ENCODE measurements around the gene DNMT1. TPM values are rescaled to one million over a fixed set of nuclear protein-coding genes. Genes with fewer than 3 reads are reported as not detected.
"Not testable (repeated sequence)": the region's sequence is repeated elsewhere in the genome, so short reads cannot be mapped to it uniquely, and the experiment has no call there.

The DNMT1 gene
- total RNA-seq, 1 experiment from 2014 or later, result 117 TPM

GRCh38 chr19:10203686-10204085 is 8.9 kb upstream of the DNMT1 start:
- Histone ChIP-seq H3K9me3 (ENCODE audit: insufficient read depth, low read depth) (peaks cover 11% of the 10 kb centered on the region; the same call in 1 of the 2 replicates), H3K4me1 (replicated peaks; ENCODE audit: insufficient read depth) (peaks cover 35% of the 10 kb centered on the region), H3K27ac (peak overlapping the region; percentile 96), H2AFZ (no peak overlapping the region), H3K36me3 (ENCODE audit: low read depth) (no peaks in the 10 kb centered on the region), H3K79me2 (ENCODE audit: low read depth) (no peaks in the 10 kb centered on the region), H4K20me1 (ENCODE audit: insufficient read depth) (no peaks in the 10 kb centered on the region), H3K4me3 (no peak overlapping the region), H3K4me2 (peak overlapping the region; percentile 69), H3K9me2 (ENCODE audit: insufficient read depth) (no peaks in the 10 kb centered on the region), H3F3A (ENCODE audit: insufficient read depth, low read depth) (peaks cover 45% of the 10 kb centered on the region), H3K27me3 (ENCODE audit: insufficient read depth, low read depth) (no peaks in the 10 kb centered on the region)
- intact Hi-C loops (cut with micrococcal nuclease; ENCODE audit: unreplicated experiment), result no loop called here
- no TSS peak for BruUV-seq (replicated peaks)
- ChIA-PET CTCF (interaction anchor here (1.0 kb wide), 1 partner anchor 11 kb away, joined by 17 read pairs; no protein-coding TSS in a partner anchor), POLR2A (ENCODE audit: unreplicated experiment) (no interaction called here)
- TF ChIP-seq CTCF (conservative IDR thresholded peaks at IDR 0.05), result no peak
- no peak for TF ChIP-seq EZH2 (IDR thresholded peaks at IDR 0.05; ENCODE audit: low read depth)
- DNase-seq, result peak in 1 of 2 experiments; percentile 35

- no peaks in the 10 kb centered on the region for H3K79me2 ChIP-seq (ENCODE audit: low read depth)
- H3K27me3 ChIP-seq (ENCODE audit: insufficient read depth, low read depth), result no peaks in the 10 kb centered on the region
- no peak overlapping the region for H3K27ac ChIP-seq
- ChIA-PET CTCF (no interaction called here), POLR2A (ENCODE audit: unreplicated experiment) (no interaction called here)
- no peak overlapping the region for H3K4me3 ChIP-seq
- H3F3A ChIP-seq (ENCODE audit: insufficient read depth, low read depth), result peaks cover 34% of the 10 kb centered on the region
- no peak for TF ChIP-seq EZH2 (IDR thresholded peaks at IDR 0.05; ENCODE audit: low read depth)
- no peak for TF ChIP-seq CTCF (conservative IDR thresholded peaks at IDR 0.05)
- H3K4me2 ChIP-seq, result no peak overlapping the region
- no peak overlapping the region for H2AFZ ChIP-seq
- DNase-seq, result no peak
- BruUV-seq (replicated peaks), result no TSS peak
- no peaks in the 10 kb centered on the region for H3K9me3 ChIP-seq (ENCODE audit: insufficient read depth, low read depth)
- H4K20me1 ChIP-seq (ENCODE audit: insufficient read depth), result no peaks in the 10 kb centered on the region
- H3K9me2 ChIP-seq (ENCODE audit: insufficient read depth), result no peaks in the 10 kb centered on the region
- H3K36me3 ChIP-seq (ENCODE audit: low read depth), result no peaks in the 10 kb centered on the region
- intact Hi-C loops (cut with micrococcal nuclease; ENCODE audit: unreplicated experiment), result no loop called here
- H3K4me1 ChIP-seq (replicated peaks; ENCODE audit: insufficient read depth), result peaks cover 26% of the 10 kb centered on the region
Measured at GRCh38 chr19:10201176-10201575, 6.4 kb upstream of the DNMT1 start.

DNA sequence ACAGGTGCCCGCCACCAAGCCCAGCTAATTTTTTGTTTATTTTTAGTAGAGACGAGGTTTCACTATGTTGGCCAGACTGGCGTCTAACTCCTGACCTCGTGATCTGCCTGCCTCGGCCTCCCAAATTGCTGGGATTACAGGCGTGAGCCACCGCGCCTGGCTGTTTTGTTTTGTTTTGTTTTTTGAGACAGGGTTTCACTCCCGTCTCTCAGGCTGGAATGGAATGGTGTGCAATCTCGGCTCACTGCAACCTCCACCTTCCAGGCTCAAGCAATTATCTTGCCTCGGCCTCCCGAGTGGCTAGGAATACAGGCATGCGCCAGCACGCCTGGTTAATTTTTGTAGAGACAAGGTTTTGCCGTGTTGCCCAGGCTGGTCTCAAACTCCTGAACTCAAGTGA is 5.3 kb upstream of the DNMT1 start:
- POLR2A ChIA-PET (ENCODE audit: unreplicated experiment); H3K36me3 ChIP-seq (ENCODE audit: low read depth); H3K27ac ChIP-seq; H3K27me3 ChIP-seq (ENCODE audit: insufficient read depth, low read depth); H3K9me2 ChIP-seq (ENCODE audit: insufficient read depth); H3K79me2 ChIP-seq (ENCODE audit: low read depth); H3K4me2 ChIP-seq; H4K20me1 ChIP-seq (ENCODE audit: insufficient read depth); H3K4me3 ChIP-seq; CTCF ChIA-PET; BruUV-seq (replicated peaks); intact Hi-C loops (cut with micrococcal nuclease; ENCODE audit: unreplicated experiment); H3K9me3 ChIP-seq (ENCODE audit: insufficient read depth, low read depth); DNase-seq; H2AFZ ChIP-seq: not testable (repeated sequence)
- Histone ChIP-seq H3F3A (ENCODE audit: insufficient read depth, low read depth) (peaks cover 23% of the 10 kb centered on the region), H3K4me1 (replicated peaks; ENCODE audit: insufficient read depth) (peaks cover 21% of the 10 kb centered on the region)

DNA sequence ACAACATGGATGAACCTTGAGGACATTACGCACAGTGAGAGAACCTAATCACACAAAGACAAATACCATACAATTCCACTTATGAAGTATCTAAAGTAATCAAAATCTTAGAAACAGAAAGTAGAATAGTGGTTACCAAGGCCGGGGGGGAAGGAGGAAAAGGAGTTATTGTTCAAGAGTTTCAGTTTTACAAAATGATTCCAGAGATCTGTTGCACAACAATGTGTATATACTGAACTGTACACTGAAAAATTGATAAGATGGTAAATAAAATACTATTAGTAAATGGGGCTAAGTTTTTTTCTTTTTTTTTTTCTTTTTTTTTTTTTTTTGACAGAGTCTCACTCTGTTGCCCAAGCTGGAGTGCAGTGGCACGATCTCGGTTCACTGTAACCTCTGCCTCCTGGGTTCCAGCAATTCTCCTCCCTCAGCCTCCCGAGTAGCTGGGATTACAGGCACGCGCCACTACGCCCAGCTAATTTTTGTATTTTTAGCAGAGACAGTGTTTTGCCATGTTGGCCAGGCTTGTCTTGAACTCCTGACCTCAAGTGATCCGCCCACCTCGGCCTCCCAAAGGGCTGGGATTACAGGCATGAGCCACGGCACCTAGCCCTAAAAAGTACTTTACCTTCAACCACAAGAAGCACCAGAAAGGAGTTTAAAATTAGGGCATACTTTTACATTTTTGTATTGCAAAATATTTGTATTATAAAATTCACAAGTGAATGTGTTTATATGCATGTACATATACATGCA is 4.3 kb upstream of the DNMT1 start:
- H3K4me3 ChIP-seq; POLR2A ChIA-PET (ENCODE audit: unreplicated experiment); H3K27me3 ChIP-seq (ENCODE audit: insufficient read depth, low read depth); intact Hi-C loops (cut with micrococcal nuclease; ENCODE audit: unreplicated experiment); H3K27ac ChIP-seq; H3K4me2 ChIP-seq; H4K20me1 ChIP-seq (ENCODE audit: insufficient read depth); H3K9me2 ChIP-seq (ENCODE audit: insufficient read depth); H3K9me3 ChIP-seq (ENCODE audit: insufficient read depth, low read depth); H3K79me2 ChIP-seq (ENCODE audit: low read depth); H2AFZ ChIP-seq; DNase-seq; H3K36me3 ChIP-seq (ENCODE audit: low read depth); BruUV-seq (replicated peaks): not testable (repeated sequence)
- CTCF ChIA-PET, result interaction anchor here (0.6 kb wide), 1 partner anchor 21 kb away, joined by 4 read pairs; no protein-coding TSS in a partner anchor
- Histone ChIP-seq H3F3A (ENCODE audit: insufficient read depth, low read depth) (peaks cover 14% of the 10 kb centered on the region), H3K4me1 (replicated peaks; ENCODE audit: insufficient read depth) (peaks cover 11% of the 10 kb centered on the region)
